GM19193 (cell line): Measurements from ENCODE around the gene RDH16.

Experiments
- POLR2A ChIP-seq: IDR thresholded peaks from 4 replicates; pipeline ENCODE4 v1.6.1; 2011; ENCODE audit not compliant: insufficient read depth, insufficient read length; ENCODE audit errors: extremely low read depth

The RDH16 gene

GRCh38 chr12:56932867-56933266 is 24.5 kb downstream of the RDH16 start:
- TF ChIP-seq POLR2A = no peak

GRCh38 chr12:56932146-56932545 is 25.3 kb downstream of the RDH16 start:
- TF ChIP-seq POLR2A = no peak

- no peak for TF ChIP-seq POLR2A
Measured at GRCh38 chr12:56931474-56931978, 25.9 kb downstream of the RDH16 start.

- no peak for TF ChIP-seq POLR2A
Measured at GRCh38 chr12:56930241-56930640, 27.2 kb downstream of the RDH16 start.

GRCh38 chr12:56929780-56930179 is 27.6 kb downstream of the RDH16 start:
- no peak for TF ChIP-seq POLR2A

GRCh38 chr12:56928262-56928661 is 29.1 kb downstream of the RDH16 start:
- TF ChIP-seq POLR2A = no peak

GRCh38 chr12:56927281-56927680 is 30.1 kb downstream of the RDH16 start:
- TF ChIP-seq POLR2A = no peak

GRCh38 chr12:56922031-56922430 is 35.4 kb downstream of the RDH16 start:
- no peak for TF ChIP-seq POLR2A

- TF ChIP-seq POLR2A = no peak
Measured at GRCh38 chr12:56921346-56921745, 36.1 kb downstream of the RDH16 start.

GRCh38 chr12:56916996-56917333 is 40.4 kb downstream of the RDH16 start:
- TF ChIP-seq POLR2A = no peak

GRCh38 chr12:56916296-56916995 is 41.0 kb downstream of the RDH16 start:
- TF ChIP-seq POLR2A = no peak

- no peak for TF ChIP-seq POLR2A
Measured at GRCh38 chr12:56914724-56915123, 42.7 kb downstream of the RDH16 start.

- TF ChIP-seq POLR2A = no peak
Measured at GRCh38 chr12:56914256-56914655, 43.2 kb downstream of the RDH16 start.

- no peak for TF ChIP-seq POLR2A
Measured at GRCh38 chr12:56908136-56908535, 49.3 kb downstream of the RDH16 start.

GRCh38 chr12:56905852-56906251 is 51.6 kb downstream of the RDH16 start:
- TF ChIP-seq POLR2A = no peak

- TF ChIP-seq POLR2A = no peak
Measured at GRCh38 chr12:56903374-56903773, 54.0 kb downstream of the RDH16 start.
